GM18505 (cell line): ENCODE measurements around the gene NR3C1.

Source experiments
- ATAC-seq: cut with Tn5 transposase; IDR thresholded peaks from one replicate; pipeline ENCODE4 v1.9.1; 2021; ENCODE audit not compliant: unreplicated experiment
- POLR2A ChIP-seq: IDR thresholded peaks from 4 replicates; pipeline ENCODE4 v1.6.1; 2011; ENCODE audit warnings: borderline replicate concordance; ENCODE audit not compliant: insufficient read depth, insufficient read length; ENCODE audit errors: extremely low read depth

The NR3C1 gene

DNA sequence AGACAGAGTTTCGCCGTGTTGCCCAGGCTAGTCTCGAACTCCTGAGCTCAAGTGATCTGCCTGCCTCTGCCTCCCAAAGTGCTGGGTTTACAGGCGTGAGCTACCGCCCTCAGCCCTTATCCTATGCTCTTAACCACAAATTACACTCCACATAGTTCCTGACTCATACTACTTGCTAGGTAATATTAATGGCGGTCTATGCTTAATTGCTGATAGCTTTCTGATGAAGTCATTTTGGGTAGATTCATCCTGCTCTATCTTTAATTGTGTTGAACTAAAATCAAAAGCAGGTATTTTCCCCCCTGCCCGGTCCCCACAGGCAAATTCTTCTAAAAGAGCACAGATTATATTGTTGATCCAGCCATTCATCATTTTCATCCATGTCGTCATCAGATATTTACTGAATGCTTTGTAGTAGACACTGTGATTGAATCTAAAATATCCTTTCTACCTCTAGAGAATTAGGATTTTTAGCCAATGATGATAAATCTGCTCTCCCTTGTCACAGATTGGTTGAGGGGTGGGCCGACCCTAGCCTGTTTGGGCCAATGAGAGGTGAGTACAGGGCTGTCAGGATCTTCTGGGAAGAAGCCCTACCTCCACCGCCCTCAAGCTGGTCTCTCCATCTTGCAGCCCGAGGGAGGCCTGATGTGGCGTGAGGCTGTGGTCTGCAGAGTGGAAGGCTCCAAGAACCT, 144.8 kb downstream of the NR3C1 start:
- no peak for TF ChIP-seq POLR2A
- no peak for ATAC-seq

DNA sequence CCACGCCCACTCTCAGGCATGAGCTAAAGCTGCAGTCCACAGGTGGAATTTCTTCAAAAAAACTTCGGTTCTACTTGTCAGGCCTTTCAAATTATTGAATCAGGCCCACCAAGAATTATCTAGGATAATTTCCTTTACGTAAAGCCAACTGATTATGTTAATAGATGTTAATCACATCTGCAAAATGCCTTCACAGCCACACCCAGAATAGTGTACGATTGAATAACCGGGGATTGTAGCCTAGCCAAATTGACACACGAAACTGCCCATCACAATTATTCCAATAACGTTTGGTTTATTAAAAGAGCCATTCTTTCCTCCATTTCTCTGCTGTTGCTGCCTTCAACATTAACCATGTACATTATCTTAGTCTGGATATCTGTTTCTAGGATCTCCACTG, 148.7 kb downstream of the NR3C1 start:
- no peak for TF ChIP-seq POLR2A

DNA sequence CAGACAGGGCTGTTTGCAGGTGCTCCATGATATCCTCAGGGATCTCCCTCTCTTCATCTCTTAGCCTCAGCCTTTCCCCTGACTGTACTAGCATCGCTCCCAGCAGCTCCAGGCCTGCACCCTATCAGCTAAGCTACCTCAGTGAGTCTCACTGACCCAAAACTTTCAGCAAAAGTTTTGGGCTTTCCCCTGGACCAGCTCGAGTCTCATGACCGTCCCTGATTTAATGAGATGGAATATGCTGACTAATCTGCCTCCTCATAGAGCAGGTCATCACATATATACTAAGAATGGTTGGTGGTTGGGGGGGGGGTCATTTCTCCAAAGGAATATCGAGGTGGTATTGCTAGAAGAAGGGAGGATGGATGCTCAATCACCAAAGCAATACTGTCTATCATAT, 151.5 kb downstream of the NR3C1 start:
- TF ChIP-seq POLR2A, result no peak
- ATAC-seq, result peak; percentile 38

More for the DNA sequence above, 148.7 kb downstream of the NR3C1 start:
- no peak for ATAC-seq

DNA sequence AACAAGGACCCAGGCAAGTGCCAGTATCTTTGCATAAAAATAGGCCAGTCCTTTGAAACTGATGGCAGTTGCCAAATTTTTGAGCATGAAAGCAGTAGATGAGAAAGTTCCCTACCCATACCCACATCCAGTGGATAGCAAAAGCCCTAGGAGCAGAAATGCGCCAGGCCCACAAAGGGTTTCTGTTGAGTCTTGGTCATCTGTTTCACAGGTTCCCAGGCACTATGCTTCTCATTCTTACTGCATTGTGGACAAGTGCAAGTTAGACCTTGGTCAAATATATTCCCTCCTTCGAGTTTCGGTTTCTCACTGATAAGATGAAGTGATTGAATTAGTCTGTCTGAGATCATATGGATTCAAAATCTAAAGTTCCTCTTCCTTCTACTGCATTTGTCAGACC, 152.3 kb downstream of the NR3C1 start:
- ATAC-seq, result peak; percentile 52
- TF ChIP-seq POLR2A, result no peak

DNA sequence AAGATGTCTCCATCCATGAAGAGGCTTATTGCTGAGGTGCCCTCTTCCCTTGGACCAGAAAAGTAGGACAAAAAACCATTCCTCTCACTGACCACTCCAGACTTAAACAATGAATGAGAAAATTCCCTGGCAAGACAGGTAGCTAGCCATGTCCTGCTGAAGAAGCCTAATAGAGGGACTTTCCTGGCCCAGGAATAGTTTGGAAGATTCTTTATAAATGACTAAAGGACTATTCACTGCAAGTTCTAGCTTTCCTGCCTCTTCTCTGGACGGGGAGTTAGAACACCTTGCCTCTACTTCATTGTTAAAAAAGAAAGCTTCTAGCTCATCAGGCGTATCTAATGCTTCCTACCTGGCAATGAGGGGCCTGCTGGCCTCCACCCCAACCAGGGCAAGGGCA, 153.6 kb downstream of the NR3C1 start:
- no peak for ATAC-seq
- TF ChIP-seq POLR2A, result no peak

DNA sequence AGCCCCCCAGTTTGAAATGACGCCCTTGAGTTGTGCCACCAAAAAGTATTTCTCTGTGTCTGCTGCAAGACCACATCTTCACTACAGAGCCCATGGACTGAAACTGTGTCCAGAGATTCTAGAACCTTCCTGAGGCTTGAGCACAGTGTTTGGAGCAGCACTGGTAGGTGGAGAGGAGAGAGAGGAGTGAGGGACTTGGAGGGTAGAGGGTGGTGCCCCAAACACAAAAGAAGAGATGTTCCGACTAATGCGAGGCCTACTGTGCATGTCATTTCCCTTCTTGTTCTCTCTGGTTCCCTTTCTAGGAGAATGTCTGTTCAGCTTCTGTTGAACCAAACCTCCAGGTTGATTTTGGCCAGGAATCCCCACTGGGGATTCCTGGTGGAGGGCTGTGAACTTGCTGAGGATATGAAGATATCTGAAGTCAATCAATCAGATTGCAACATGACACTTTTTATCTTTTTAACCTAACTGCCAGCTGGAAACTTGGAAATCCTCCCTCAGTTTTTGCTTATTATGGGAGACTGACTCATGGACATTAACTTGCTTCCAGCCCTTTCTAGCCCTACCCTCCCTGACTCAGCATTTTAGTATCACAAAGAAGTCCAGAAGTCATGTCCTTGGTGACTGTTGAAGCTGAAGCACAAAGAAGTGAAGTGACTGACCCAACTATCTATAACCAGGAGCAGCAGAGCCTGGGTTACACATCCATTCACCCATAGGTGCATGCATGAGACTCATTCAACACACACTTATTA, 154.5 kb downstream of the NR3C1 start:
- no peak for TF ChIP-seq POLR2A
- ATAC-seq, result no peak

DNA sequence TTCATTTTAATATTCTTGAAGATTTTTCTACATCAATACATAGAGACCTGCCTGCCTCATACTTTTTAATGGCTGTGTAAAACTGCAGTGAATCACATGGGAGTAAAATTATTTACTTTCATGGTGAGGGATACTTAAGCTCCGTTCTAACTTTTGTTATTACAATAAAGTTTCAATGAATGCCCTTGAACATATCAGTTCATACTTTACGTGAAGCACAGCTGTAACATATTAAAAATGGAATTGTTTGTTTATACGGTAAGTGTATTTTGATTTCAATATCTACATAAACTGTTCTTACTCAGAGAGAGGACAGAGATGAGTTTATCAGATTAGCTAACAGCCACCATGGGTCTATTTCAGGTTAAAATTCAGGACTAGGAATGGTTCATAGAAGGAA, 155.1 kb downstream of the NR3C1 start:
- no peak for ATAC-seq

DNA sequence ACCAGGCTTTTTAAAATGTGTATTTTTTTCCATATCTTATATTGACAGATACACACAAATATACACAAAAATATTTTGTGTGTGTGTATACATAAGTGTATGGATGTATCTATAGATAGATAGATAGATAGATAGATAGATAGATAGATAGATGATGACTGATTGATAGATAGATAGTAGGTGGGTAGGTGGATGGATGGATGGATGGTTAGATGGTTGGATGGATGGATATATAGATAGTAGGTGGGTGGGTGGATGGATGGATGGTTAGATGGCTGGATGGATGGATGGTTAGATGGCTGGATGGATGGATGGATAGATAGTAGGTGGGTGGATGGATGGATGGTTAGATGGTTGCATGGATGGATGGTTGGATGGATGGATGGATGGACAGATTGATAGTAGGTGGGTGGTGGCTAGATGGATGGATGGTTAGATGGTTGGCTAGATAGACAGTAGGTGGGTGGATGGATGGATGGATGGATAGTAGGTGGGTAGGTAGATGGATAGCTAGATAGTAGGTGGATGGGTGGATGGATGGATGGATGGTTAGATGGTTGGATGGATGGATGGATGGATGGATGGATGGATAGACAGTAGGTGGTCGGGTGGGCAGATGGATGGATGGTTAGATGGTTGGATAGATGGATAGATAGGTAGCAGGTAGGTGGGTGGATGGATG, 156.2 kb downstream of the NR3C1 start:
- TF ChIP-seq POLR2A, result no peak
- ATAC-seq, result no peak

More for the DNA sequence above, 155.1 kb downstream of the NR3C1 start:
- TF ChIP-seq POLR2A, result no peak

DNA sequence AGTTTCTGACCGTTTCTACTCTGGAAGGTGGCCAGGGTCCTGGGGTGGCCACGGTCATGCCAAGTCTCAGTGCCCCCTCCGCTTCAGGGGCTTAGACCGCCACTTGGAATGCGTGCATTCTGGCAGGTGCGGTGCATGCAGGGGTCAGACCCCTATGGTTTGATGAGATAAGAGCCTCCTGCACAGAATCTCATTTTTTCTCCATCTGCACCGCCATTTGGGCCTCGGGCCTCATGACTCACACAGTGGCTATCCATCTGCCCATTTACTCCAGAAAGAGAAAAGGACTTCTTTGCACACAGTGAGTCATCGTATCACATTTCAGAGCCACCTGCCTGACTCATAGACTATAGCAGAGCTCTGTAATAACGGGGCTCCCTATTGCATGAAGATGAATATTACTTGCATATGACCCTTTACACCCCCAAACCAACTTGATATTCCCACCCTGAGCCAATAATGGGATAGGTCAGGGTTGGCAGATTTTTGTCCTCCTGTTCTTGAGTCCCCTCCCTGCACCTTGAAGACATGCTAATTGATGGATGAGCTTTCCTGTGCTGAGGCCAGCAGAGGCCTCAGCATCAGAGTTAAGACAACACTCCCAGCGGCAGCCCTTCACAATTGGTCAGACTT, 157.4 kb downstream of the NR3C1 start:
- TF ChIP-seq POLR2A, result no peak
- no peak for ATAC-seq

DNA sequence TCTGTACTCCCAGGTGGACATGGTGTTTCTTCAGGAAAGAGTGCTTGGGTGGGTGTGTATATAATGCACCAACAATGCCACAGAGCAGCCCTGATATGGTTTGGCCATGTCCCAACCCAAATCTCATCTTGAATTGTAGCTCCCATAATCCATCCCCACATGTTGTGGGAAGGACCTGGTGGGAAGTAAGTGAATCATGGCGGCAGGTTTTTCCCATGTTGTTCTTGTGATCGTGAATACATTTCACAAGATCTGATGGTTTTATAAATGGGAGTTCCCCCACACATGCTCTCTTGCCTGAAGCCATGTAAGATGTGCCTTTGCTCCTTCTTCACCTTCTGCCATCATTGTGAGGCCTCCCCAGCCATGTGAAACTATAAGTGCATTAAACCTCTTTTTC, 158.5 kb downstream of the NR3C1 start:
- no peak for TF ChIP-seq POLR2A
- ATAC-seq, result no peak

DNA sequence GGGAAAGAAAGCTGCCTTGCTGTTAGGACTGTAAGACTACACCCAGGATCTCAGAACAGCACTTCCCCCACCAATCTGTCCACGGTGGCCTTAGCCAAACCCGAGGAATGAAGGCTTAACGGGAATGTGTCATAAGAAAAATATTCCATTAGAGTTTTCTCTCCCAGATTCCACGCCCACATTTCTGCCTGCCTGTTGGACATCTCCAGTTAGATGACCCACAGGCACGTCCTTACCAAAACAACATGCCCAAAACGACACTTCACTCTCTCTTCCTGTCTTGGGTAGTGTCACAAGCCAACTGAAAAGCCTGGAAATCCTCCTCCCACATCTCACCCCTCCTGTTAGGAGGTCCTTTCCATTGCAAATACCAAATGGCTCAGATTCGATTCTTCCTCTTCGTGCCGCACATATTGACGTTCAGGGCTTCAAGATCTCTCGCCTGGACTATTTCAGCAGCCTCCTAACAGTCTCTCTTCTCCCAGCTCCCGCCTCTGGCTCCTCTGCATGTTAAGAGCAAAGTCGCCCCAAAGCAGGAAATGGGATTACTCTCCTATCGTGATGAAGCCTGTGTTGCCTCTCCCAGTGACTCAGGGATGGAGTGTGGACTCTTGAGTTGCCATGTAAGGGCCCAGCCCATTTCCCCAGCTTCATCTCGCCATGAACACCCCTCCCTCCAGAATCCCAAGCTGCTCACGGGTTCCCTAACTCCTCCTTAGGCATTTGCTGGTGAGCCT, 159.3 kb downstream of the NR3C1 start:
- no peak for ATAC-seq

DNA sequence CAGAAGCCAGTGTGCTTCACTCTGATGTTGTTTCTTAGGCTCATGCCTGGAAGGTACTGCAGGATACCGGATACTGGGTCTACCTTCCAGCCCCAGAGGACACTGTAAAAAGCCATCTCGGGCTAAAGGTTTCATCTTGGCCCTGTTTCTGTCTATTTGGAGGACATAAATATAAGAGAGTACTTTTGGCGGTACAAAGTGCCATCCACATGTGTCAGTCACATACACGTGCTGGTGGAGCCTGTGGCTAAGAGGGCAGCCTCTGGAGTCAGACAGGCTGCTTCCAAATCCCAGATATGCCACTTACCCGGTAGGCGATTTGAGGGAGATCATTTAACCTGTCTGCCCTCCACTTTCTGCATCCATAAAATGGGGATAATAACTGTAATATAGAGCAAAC, 160.4 kb downstream of the NR3C1 start:
- TF ChIP-seq POLR2A, result no peak
- ATAC-seq, result no peak

More for the DNA sequence above, 159.3 kb downstream of the NR3C1 start:
- TF ChIP-seq POLR2A, result no peak

DNA sequence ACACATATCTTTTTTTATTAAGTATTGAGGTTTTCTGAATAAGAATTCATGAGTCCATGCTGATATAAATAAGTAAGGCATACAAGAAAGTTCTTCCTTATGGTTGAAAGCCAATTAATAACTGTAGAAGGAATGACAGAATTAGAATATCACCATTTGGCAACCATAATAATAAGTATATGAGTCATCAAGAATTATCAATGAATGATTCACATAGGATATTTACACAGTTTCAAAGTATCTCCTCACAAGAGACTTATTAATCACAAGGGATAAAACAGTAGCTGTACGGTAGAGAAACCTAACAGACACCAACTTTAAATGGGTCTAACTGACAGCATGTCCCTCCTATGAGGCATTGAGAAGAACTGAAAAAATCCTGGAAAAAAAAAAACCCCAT, 161.6 kb downstream of the NR3C1 start:
- TF ChIP-seq POLR2A, result no peak
- no peak for ATAC-seq
